Neural cell (in vitro differentiated cells): ENCODE measurements around the gene DNAL4. TPM values are rescaled to one million over a fixed set of nuclear protein-coding genes. Genes with fewer than 3 reads are reported as not detected.

Source experiments
- H2AFZ ChIP-seq: fragments of 200-600, 300-800 bp; sonication (generic), shearing (Covaris generic); 2 replicates; pipeline ENCODE4 v1.6.0; 2014; ENCODE audit warnings: low read depth, mild to moderate bottlenecking, antibody characterized with exemption, low read length, moderate library complexity
- H3F3A ChIP-seq: fragments of 200-600 bp; shearing (Covaris generic); 2 replicates; pipeline ENCODE4 v1.6.1; 2016; ENCODE audit warnings: mild to moderate bottlenecking, moderate library complexity, mixed read lengths, antibody characterized with exemption, low read length; ENCODE audit not compliant: insufficient read depth, poor library complexity, severe bottlenecking
- H3K27ac ChIP-seq: fragments of 200-600, 300-800 bp; sonication (generic), shearing (Covaris generic); 2 replicates; pipeline ENCODE4 v1.5.1; 2014; ENCODE audit warnings: mild to moderate bottlenecking, low read length, moderate library complexity
- H3K27me3 ChIP-seq: fragments of 300-800, 200-600 bp; sonication (generic), shearing (Covaris generic); 2 replicates; pipeline ENCODE4 v1.6.0; 2014; ENCODE audit warnings: mild to moderate bottlenecking, low read depth, low read length, moderate library complexity; ENCODE audit not compliant: insufficient read depth
- H3K36me3 ChIP-seq: fragments of 300-800, 200-600 bp; sonication (generic), shearing (Covaris generic); 2 replicates; pipeline ENCODE4 v1.5.1; 2014; ENCODE audit warnings: mild to moderate bottlenecking, antibody characterized with exemption, low read length, moderate library complexity; ENCODE audit not compliant: insufficient read depth
- H3K4me2 ChIP-seq: fragments of 300-800, 200-600 bp; sonication (generic), shearing (Covaris generic); 2 replicates; pipeline ENCODE4 v1.6.0; 2014; ENCODE audit warnings: mild to moderate bottlenecking, low read length
- H3K4me3 ChIP-seq: fragments of 300-800, 200-600 bp; sonication (generic), shearing (Covaris generic); 2 replicates; pipeline ENCODE4 v1.5.1; 2014; ENCODE audit warnings: mild to moderate bottlenecking, low read length, moderate library complexity
- H3K79me2 ChIP-seq: fragments of 200-600 bp; shearing (Covaris generic); replicated peaks from 2 replicates; pipeline ENCODE4 v1.6.0; 2014; ENCODE audit warnings: mild to moderate bottlenecking, low read length, moderate library complexity; ENCODE audit not compliant: insufficient read depth
- H3K9ac ChIP-seq: fragments of 300-800, 200-600 bp; sonication (generic), shearing (Covaris generic); 2 replicates; pipeline ENCODE4 v1.6.1; 2016; ENCODE audit warnings: mild to moderate bottlenecking, low read length, mixed read lengths
- H3K9me2 ChIP-seq: fragments of 200-600 bp; shearing (Covaris generic); 2 replicates; pipeline ENCODE4 v1.6.1; 2016; ENCODE audit warnings: mild to moderate bottlenecking, low read length, mixed read lengths; ENCODE audit not compliant: insufficient read depth
- H3K9me3 ChIP-seq: fragments of 200-600, 300-800 bp; sonication (generic), shearing (Covaris generic); 2 replicates; pipeline ENCODE4 v1.6.1; 2016; ENCODE audit warnings: mild to moderate bottlenecking, mixed run types, low read length, moderate library complexity, mixed read lengths
- H4K20me1 ChIP-seq: fragments of 200-600 bp; shearing (Covaris generic); 2 replicates; pipeline ENCODE4 v1.6.1; 2016; ENCODE audit warnings: mild to moderate bottlenecking, mixed run types; ENCODE audit not compliant: insufficient read depth
- CTCF ChIP-seq: fragments of 450-650 bp; IDR thresholded peaks from 2 replicates; pipeline ENCODE4 v1.5.1; 2014; ENCODE audit warnings: antibody characterized with exemption, mild to moderate bottlenecking, moderate library complexity; ENCODE audit not compliant: poor library complexity, severe bottlenecking
- EP300 ChIP-seq: fragments of 450-650 bp; conservative IDR thresholded peaks from 2 replicates; pipeline ENCODE4 v1.6.1; 2014; ENCODE audit warnings: antibody characterized with exemption, mild to moderate bottlenecking, moderate library complexity; ENCODE audit not compliant: poor library complexity, severe bottlenecking
- EZH2 ChIP-seq: fragments of 200-600, 300-800 bp; shearing (Covaris generic), sonication (generic); IDR thresholded peaks from 2 replicates; pipeline ENCODE4 v1.6.1; 2014; ENCODE audit warnings: antibody characterized with exemption, low read length, borderline replicate concordance, mild to moderate bottlenecking; ENCODE audit not compliant: insufficient read depth, poor library complexity, severe bottlenecking
- MXI1 ChIP-seq: fragments of 450-650 bp; conservative IDR thresholded peaks from 2 replicates; pipeline ENCODE4 v1.6.1; 2014; ENCODE audit warnings: antibody characterized with exemption, mild to moderate bottlenecking; ENCODE audit not compliant: poor library complexity, severe bottlenecking
- POLR2AphosphoS5 ChIP-seq: IDR thresholded peaks from 2 replicates; pipeline ENCODE4 v1.6.1; 2012
- RAD21 ChIP-seq: fragments of 450-650 bp; conservative IDR thresholded peaks from 2 replicates; pipeline ENCODE4 v1.6.1; 2014; ENCODE audit warnings: antibody characterized with exemption, mild to moderate bottlenecking, moderate library complexity
- REST ChIP-seq: IDR thresholded peaks from 2 replicates; pipeline ENCODE4 v1.6.1; 2012; ENCODE audit warnings: borderline replicate concordance
- SMC3 ChIP-seq: fragments of 450-650 bp; conservative IDR thresholded peaks from 2 replicates; pipeline ENCODE4 v1.6.1; 2014; ENCODE audit warnings: antibody characterized with exemption, mild to moderate bottlenecking, moderate library complexity; ENCODE audit not compliant: poor library complexity
- TAF1 ChIP-seq: IDR thresholded peaks from 2 replicates; pipeline ENCODE4 v1.6.1; 2012; ENCODE audit warnings: low read depth
- polyA plus RNA-seq: library from polyadenylated mRNA; depleted of rRNA; stranded (reverse); fragments of >200 nt; gene quantifications from 2 replicates; pipeline ENCODE4 v1.2.3, GENCODE V29; 2014

Gene DNAL4
- polyA plus RNA-seq, 1 donor from 2014 or later: 95.0 TPM

GRCh38 chr22:38842512-38843200, 48.7 kb upstream of the DNAL4 start:
- H3K9me2 ChIP-seq: no peaks in the 10 kb centered on the region
- H2AFZ ChIP-seq: no peak overlapping the region
- no peaks in the 10 kb centered on the region for H4K20me1 ChIP-seq
- peaks cover 18% of the 10 kb centered on the region for H3K79me2 ChIP-seq
- no peaks in the 10 kb centered on the region for H3K36me3 ChIP-seq
- no peak overlapping the region for H3K4me2 ChIP-seq
- H3K9me3 ChIP-seq: no peaks in the 10 kb centered on the region
- H3F3A ChIP-seq: no peaks in the 10 kb centered on the region
- TF ChIP-seq EZH2: no peak
- TF ChIP-seq REST: no peak
- TF ChIP-seq TAF1: no peak
- no peak for TF ChIP-seq CTCF
- no peak for TF ChIP-seq EP300
- TF ChIP-seq POLR2AphosphoS5: no peak
- TF ChIP-seq RAD21: no peak
- no peak for TF ChIP-seq MXI1
- no peak for TF ChIP-seq SMC3
- peak overlapping the region; percentile 73 for H3K9ac ChIP-seq
- peak overlapping the region; percentile 80 for H3K4me3 ChIP-seq
- no peaks in the 10 kb centered on the region for H3K27me3 ChIP-seq
- H3K27ac ChIP-seq: peak overlapping the region; percentile 47

GRCh38 chr22:38841635-38842034, 47.7 kb upstream of the DNAL4 start:
- Histone ChIP-seq H3F3A (no peaks in the 10 kb centered on the region), H3K4me3 (peak overlapping the region; percentile 80), H3K9ac (no peak overlapping the region), H3K27ac (no peak overlapping the region), H2AFZ (no peak overlapping the region), H3K79me2 (peaks cover 18% of the 10 kb centered on the region), H3K4me2 (no peak overlapping the region), H4K20me1 (no peaks in the 10 kb centered on the region), H3K36me3 (no peaks in the 10 kb centered on the region), H3K9me3 (no peaks in the 10 kb centered on the region), H3K9me2 (no peaks in the 10 kb centered on the region), H3K27me3 (no peaks in the 10 kb centered on the region)
- TF ChIP-seq POLR2AphosphoS5: no peak
- no peak for TF ChIP-seq REST
- no peak for TF ChIP-seq MXI1
- TF ChIP-seq SMC3: no peak
- no peak for TF ChIP-seq TAF1
- no peak for TF ChIP-seq EZH2
- TF ChIP-seq RAD21: no peak
- no peak for TF ChIP-seq CTCF
- no peak for TF ChIP-seq EP300
